ENCODE data around the gene NOXO1. TPM values are rescaled to one million over a fixed set of nuclear protein-coding genes. Genes with fewer than 3 reads are reported as not detected.
A peak's percentile ranks its signal among the peaks of the same experiment; 100 is the strongest.
"Not testable (repeated sequence)": the region's sequence is repeated elsewhere in the genome, so short reads cannot be mapped to it uniquely, and the experiment has no call there.

NOXO1 gene
- total and polyA plus RNA-seq, 2 experiments from 2014 or later, result 2.0 to 2.6 TPM

- peaks cover 25% of the 10 kb centered on the region for H3K79me2 ChIP-seq (replicated peaks; ENCODE audit: insufficient read depth)
- H3K4me2 ChIP-seq, result peak overlapping the region; percentile 91
- peak overlapping the region; percentile 89 for H3K4me3 ChIP-seq
- H3K27ac Mint-ChIP-seq, result no peak overlapping the region
- DNase-seq (ENCODE audit: low spot score) (no peak), ATAC-seq (peak; percentile 1)
- peaks cover 45% of the 10 kb centered on the region for H3F3A ChIP-seq (replicated peaks; ENCODE audit: low read depth)
- peaks cover 32% of the 10 kb centered on the region; the same call in 1 of the 2 replicates for H3K4me1 ChIP-seq (ENCODE audit: insufficient read depth)
- no peaks in the 10 kb centered on the region for H3K27me3 ChIP-seq (ENCODE audit: insufficient read depth)
- peaks cover 5% of the 10 kb centered on the region; the same call in 2 of the 3 replicates for H3K9me3 Mint-ChIP-seq
- no peak overlapping the region for H3K27ac ChIP-seq (ENCODE audit: low read depth)
- peaks cover 32% of the 10 kb centered on the region for H3K4me1 Mint-ChIP-seq
- peaks cover 47% of the 10 kb centered on the region for H3K27me3 Mint-ChIP-seq (ENCODE audit: insufficient read depth, low read depth, poor library complexity)
- H2AFZ ChIP-seq, result peak overlapping the region; percentile 97
- H3K36me3 ChIP-seq (ENCODE audit: insufficient read depth), result peaks cover 20% of the 10 kb centered on the region
- peak overlapping the region; percentile 92 for H3K4me3 Mint-ChIP-seq
- H3K9me2 ChIP-seq (ENCODE audit: insufficient read depth), result no peaks in the 10 kb centered on the region
- no peak for TF ChIP-seq EZH2phosphoT487 (IDR thresholded peaks at IDR 0.05; ENCODE audit: unreplicated experiment)
- TF ChIP-seq REST (IDR thresholded peaks at IDR 0.05; ENCODE audit: unreplicated experiment), result no peak
- no peak for TF ChIP-seq ZNF462 (CRISPR knock-in tag; IDR thresholded peaks at IDR 0.05)
- no peak for TF ChIP-seq ZNF114 (CRISPR knock-in tag; IDR thresholded peaks at IDR 0.05)
- TF ChIP-seq CREB1 (CRISPR knock-in tag; IDR thresholded peaks at IDR 0.05; ENCODE audit: low read depth), result no peak
- TF ChIP-seq, protein P1, sequence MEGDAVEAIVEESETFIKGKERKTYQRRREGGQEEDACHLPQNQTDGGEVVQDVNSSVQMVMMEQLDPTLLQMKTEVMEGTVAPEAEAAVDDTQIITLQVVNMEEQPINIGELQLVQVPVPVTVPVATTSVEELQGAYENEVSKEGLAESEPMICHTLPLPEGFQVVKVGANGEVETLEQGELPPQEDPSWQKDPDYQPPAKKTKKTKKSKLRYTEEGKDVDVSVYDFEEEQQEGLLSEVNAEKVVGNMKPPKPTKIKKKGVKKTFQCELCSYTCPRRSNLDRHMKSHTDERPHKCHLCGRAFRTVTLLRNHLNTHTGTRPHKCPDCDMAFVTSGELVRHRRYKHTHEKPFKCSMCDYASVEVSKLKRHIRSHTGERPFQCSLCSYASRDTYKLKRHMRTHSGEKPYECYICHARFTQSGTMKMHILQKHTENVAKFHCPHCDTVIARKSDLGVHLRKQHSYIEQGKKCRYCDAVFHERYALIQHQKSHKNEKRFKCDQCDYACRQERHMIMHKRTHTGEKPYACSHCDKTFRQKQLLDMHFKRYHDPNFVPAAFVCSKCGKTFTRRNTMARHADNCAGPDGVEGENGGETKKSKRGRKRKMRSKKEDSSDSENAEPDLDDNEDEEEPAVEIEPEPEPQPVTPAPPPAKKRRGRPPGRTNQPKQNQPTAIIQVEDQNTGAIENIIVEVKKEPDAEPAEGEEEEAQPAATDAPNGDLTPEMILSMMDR (conservative IDR thresholded peaks at IDR 0.05; ENCODE audit: low read depth in 2 of 2), result no peak
- H4K20me1 ChIP-seq (replicated peaks; ENCODE audit: insufficient read depth), result peaks cover 21% of the 10 kb centered on the region
- peaks cover 36% of the 10 kb centered on the region for H3K36me3 Mint-ChIP-seq (ENCODE audit: low read depth)
Measured at GRCh38 chr16:1958715-1959268, 22.5 kb downstream of the NOXO1 start.

GRCh38 chr16:1958143-1958491 is 23.2 kb downstream of the NOXO1 start:
- Histone ChIP-seq H3K4me1 (ENCODE audit: insufficient read depth) (peaks cover 26% of the 10 kb centered on the region; the same call in 1 of the 2 replicates), H2AFZ (peak overlapping the region; percentile 97; the same call in 1 of the 2 replicates), H4K20me1 (replicated peaks; ENCODE audit: insufficient read depth) (peaks cover 14% of the 10 kb centered on the region), H3F3A (replicated peaks; ENCODE audit: low read depth) (peaks cover 38% of the 10 kb centered on the region), H3K4me2 (peak overlapping the region; percentile 91; the same call in 1 of the 2 replicates), H3K4me3 (peak overlapping the region; percentile 89; the same call in 1 of the 2 replicates), H3K79me2 (replicated peaks; ENCODE audit: insufficient read depth) (peaks cover 18% of the 10 kb centered on the region), H3K36me3 (ENCODE audit: insufficient read depth) (peaks cover 14% of the 10 kb centered on the region)
- not testable (repeated sequence) for H3K27ac Mint-ChIP-seq; H3K9me2 ChIP-seq (ENCODE audit: insufficient read depth); H3K4me3 Mint-ChIP-seq; ATAC-seq; H3K9me3 Mint-ChIP-seq; DNase-seq (ENCODE audit: low spot score); H3K27me3 ChIP-seq (ENCODE audit: insufficient read depth); H3K27ac ChIP-seq (ENCODE audit: low read depth)
- Mint-ChIP-seq H3K4me1 (peaks cover 27% of the 10 kb centered on the region), H3K27me3 (ENCODE audit: insufficient read depth, low read depth, poor library complexity) (peaks cover 41% of the 10 kb centered on the region), H3K36me3 (ENCODE audit: low read depth) (peaks cover 29% of the 10 kb centered on the region)

All from GM23338 (cell line).